Stomach (tissue), 9 donors: ENCODE data around the gene PPP2R5C. TPM values are rescaled to one million over a fixed set of nuclear protein-coding genes. Genes with fewer than 3 reads are reported as not detected.

Experiments
- DNase-seq, 2 donors: peaks; one replicate each; pipeline versions ENCODE4 v3.0.0 to v3.0.0-alpha.2; 2013 to 2019
- H3K27ac ChIP-seq, 5 donors: fragments of 200-600 bp in 4 of 5; sonication (generic) in 4 of 5; one replicate each; pipeline ENCODE4 v1.5.1; 2013 to 2019; ENCODE audit warnings: mild to moderate bottlenecking in 1 of 5, moderate library complexity in 1 of 5
- H3K27me3 ChIP-seq, 3 donors: fragments of 200-600 bp; sonication (generic); one replicate each; pipeline ENCODE4 v1.5.1; 2017 to 2019; ENCODE audit warnings: mixed run types in 1 of 3
- H3K36me3 ChIP-seq, 4 donors: fragments of 200-600 bp; sonication (generic); 1 replicate in 3 of 4; 2 replicates in 1 of 4; pipeline ENCODE4 v1.5.1; 2016 to 2019
- H3K4me1 ChIP-seq, 4 donors: fragments of 200-600 bp; sonication (generic); one replicate each; pipeline ENCODE4 v1.5.1; 2016 to 2019
- H3K4me3 ChIP-seq, 4 donors: fragments of 200-600 bp; sonication (generic) in 3 of 4; one replicate each; pipeline ENCODE4 v1.5.1; 2016 to 2019; ENCODE audit warnings: mild to moderate bottlenecking in 1 of 4
- H3K9me3 ChIP-seq, 4 donors: fragments of 200-600 bp; sonication (generic); one replicate each; pipeline ENCODE4 v1.5.1; 2016 to 2019
- CTCF ChIP-seq, 7 experiments: fragments of 450-650 bp in 4 of 7; fragments of 200-600 bp in 3 of 7; sonication (generic) in 3 of 7; IDR thresholded peaks; one replicate each; pipeline ENCODE4 v1.5.1; 2016 to 2019; ENCODE audit warnings: antibody characterized with exemption in 7 of 7, control low read depth in 2 of 7, mild to moderate bottlenecking in 1 of 7
- EP300 ChIP-seq: sonication (generic); formaldehyde crosslinking; IDR thresholded peaks from one replicate; pipeline ENCODE4 v1.6.1; 2017; ENCODE audit warnings: antibody characterized with exemption
- POLR2A ChIP-seq, 4 donors: fragments of 450-650 bp; IDR thresholded peaks; one replicate each; pipeline ENCODE4 v1.6.1; 2016; ENCODE audit warnings: antibody characterized with exemption in 4 of 4, control low read depth in 2 of 4, mild to moderate bottlenecking in 1 of 4, moderate library complexity in 1 of 4
- POLR2AphosphoS5 ChIP-seq, 3 donors: sonication (generic); formaldehyde crosslinking; IDR thresholded peaks; one replicate each; pipeline ENCODE4 v1.6.1; 2016; ENCODE audit warnings: antibody characterized with exemption in 3 of 3
- WGBS, 5 donors: extraction: QIAGEN DNeasy Blood & Tissue Kit in 3 of 5; methylation state at CpG; one replicate each; pipeline versions ENCODE4 v1.1.5 to v1.1.7; 2013 to 2018; 5-methylcytosine and 5-hydroxymethylcytosine counted together
- intact Hi-C: fragments of 100-400 bp; cut with DNase I; formaldehyde crosslinking; loops from one replicate; pipeline ENCODE4 v1.15.1; 2023; ENCODE audit warnings: low total_unique reads
- polyA plus RNA-seq, 3 donors: library from polyadenylated mRNA; stranded (reverse); fragments of 200-250 nt; gene quantifications; one replicate each; pipeline ENCODE4 v1.2.3, GENCODE V29; 2013
- total RNA-seq, 5 donors: library from RNA; depleted of rRNA; stranded (reverse); fragments of >200 nt; gene quantifications; one replicate each; pipeline versions ENCODE4 v1.1.0 to v1.2.3, GENCODE V29; 2014 to 2016
- donor health status: healthy with polysubstance abuse.
- donor health status: Bipolar disorder and iron deficiency.
- donor health status: healthy.

PPP2R5C gene
- total and polyA plus RNA-seq, 8 donors = 19.7 to 175 (median 89.6) TPM

- intact Hi-C loops = no loop called here
- H3K36me3 ChIP-seq = peaks cover 19 to 87% (median 83%) of the 10 kb centered on the region in 4 donors
- no peaks in the 10 kb centered on the region for H3K27me3 ChIP-seq
- no peak overlapping the region for H3K4me3 ChIP-seq
- DNase-seq = no peak
- H3K27ac ChIP-seq = no peak overlapping the region
- no peak for TF ChIP-seq EP300
- TF ChIP-seq POLR2A (IDR thresholded peaks at IDR 0.05) = no peak
- TF ChIP-seq POLR2AphosphoS5 (IDR thresholded peaks at IDR 0.05) = no peak
- no peak for TF ChIP-seq CTCF (IDR thresholded peaks at IDR 0.05)
- WGBS, 5 donors = 74 to 85% (median 81%) methylated on average over 12 to 18 of the region's 22 CpGs
- H3K9me3 ChIP-seq = no peaks in the 10 kb centered on the region
- no peaks in the 10 kb centered on the region for H3K4me1 ChIP-seq
These were observed 156.8 kb downstream of the PPP2R5C start for GRCh38 chr14:101918065-101918989.

DNA sequence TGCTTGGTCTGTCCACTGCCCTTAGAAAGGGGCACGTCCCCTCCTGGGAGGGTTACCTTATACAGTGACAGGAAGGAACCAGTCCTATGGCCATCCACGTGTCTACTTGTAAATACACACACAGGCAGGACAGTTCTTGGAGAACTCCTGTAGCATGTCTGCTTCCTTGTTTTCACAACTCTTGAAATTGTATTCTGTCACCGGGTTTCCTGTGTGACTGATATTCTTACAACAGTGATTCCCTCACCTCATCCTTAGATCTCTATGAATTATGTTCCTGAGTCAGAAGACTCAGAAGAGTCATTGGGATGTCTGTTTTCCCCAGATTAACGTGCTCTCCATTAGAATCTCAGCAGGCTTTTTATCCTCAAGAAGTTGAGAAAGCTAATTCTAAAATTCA, 158.8 kb downstream of the PPP2R5C start:
- whole genome bisulfite sequencing, 5 donors = 79 to 87% (median 82%) methylated on average over 4 of the region's 4 CpGs
- no peak for DNase-seq
- no peaks in the 10 kb centered on the region for H3K27me3 ChIP-seq
- TF ChIP-seq POLR2A (IDR thresholded peaks at IDR 0.05) (no peak), EP300 (no peak), CTCF (IDR thresholded peaks at IDR 0.05) (no peak)
- no peaks in the 10 kb centered on the region for H3K9me3 ChIP-seq
- peaks cover 19 to 87% (median 78%) of the 10 kb centered on the region in 4 donors for H3K36me3 ChIP-seq
- H3K4me1 ChIP-seq = no peaks in the 10 kb centered on the region
- no peak overlapping the region for H3K4me3 ChIP-seq
- no peak overlapping the region for H3K27ac ChIP-seq
- intact Hi-C loops = no loop called here

DNA sequence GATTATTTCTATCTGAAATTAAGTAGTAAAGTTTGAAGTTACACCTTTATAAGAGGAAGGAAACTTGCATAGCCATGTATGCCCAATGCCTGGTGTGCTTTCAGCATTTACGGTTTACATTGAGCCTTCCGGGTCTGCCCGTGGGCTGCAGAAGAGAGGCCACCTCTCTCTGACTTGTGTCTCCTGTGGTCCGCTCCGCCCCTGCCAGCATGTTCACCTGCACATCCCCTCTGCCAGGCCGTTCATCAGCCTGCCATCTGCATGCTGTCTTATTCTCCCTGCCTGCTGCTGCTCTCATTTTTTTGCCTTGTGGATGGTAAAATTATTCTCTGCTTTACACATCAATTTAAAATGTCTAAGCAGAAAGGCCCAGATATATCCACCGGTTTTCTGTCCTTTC, 161.4 kb downstream of the PPP2R5C start:
- no peak for DNase-seq
- Histone ChIP-seq H3K27me3 (no peaks in the 10 kb centered on the region), H3K9me3 (no peaks in the 10 kb centered on the region), H3K36me3 (peaks cover 13 to 74% (median 71%) of the 10 kb centered on the region in 4 donors), H3K4me1 (peaks cover 0 to 7% (median 0%) of the 10 kb centered on the region in 4 donors), H3K4me3 (no peak overlapping the region), H3K27ac (no peak overlapping the region)
- 85 to 89% (median 86%) methylated on average over 7 of the region's 7 CpGs for WGBS, 5 donors
- intact Hi-C loops = no loop called here
- no peak for TF ChIP-seq POLR2AphosphoS5 (IDR thresholded peaks at IDR 0.05)
- TF ChIP-seq CTCF (IDR thresholded peaks at IDR 0.05) = no peak
- TF ChIP-seq POLR2A (IDR thresholded peaks at IDR 0.05) = no peak
- no peak for TF ChIP-seq EP300

GRCh38 chr14:101925152-101925551, 163.6 kb downstream of the PPP2R5C start:
- WGBS, 5 donors = 96 to 98% (median 97%) methylated on average over 33 of the region's 33 CpGs
- peaks cover 0 to 15% (median 4%) of the 10 kb centered on the region in 4 donors for H3K4me1 ChIP-seq
- H3K9me3 ChIP-seq = no peaks in the 10 kb centered on the region
- H3K27me3 ChIP-seq = no peaks in the 10 kb centered on the region
- intact Hi-C loops = no loop called here
- H3K27ac ChIP-seq = no peak overlapping the region
- peaks cover 13 to 75% (median 71%) of the 10 kb centered on the region in 4 donors for H3K36me3 ChIP-seq
- TF ChIP-seq POLR2AphosphoS5 (IDR thresholded peaks at IDR 0.05) = no peak
- no peak for TF ChIP-seq CTCF (IDR thresholded peaks at IDR 0.05)
- no peak for TF ChIP-seq EP300
- TF ChIP-seq POLR2A (IDR thresholded peaks at IDR 0.05) = no peak
- no peak for DNase-seq
- H3K4me3 ChIP-seq = no peak overlapping the region
